Gastrocnemius medialis (tissue), 4 donors: ENCODE data around the gene MADD.

Experiments
- POLR2A ChIP-seq, 2 donors: fragments of 450-650 bp; IDR thresholded peaks; one replicate each; pipeline ENCODE4 v1.6.1; 2017; ENCODE audit warnings: antibody characterized with exemption in 2 of 2, mild to moderate bottlenecking in 2 of 2, moderate library complexity in 2 of 2
- TF ChIP-seq, protein P1 (sequence below), 5 experiments: fragments of 450-650 bp in 3 of 5; fragments of 200-600 bp in 2 of 5; sonication (generic) in 2 of 5; IDR thresholded peaks in 4 of 5; conservative IDR thresholded peaks in 1 of 5; 1 replicate in 4 of 5; 2 replicates in 1 of 5; pipeline ENCODE4 v1.5.1; 2016 to 2019; ENCODE audit warnings: antibody characterized with exemption in 5 of 5, mild to moderate bottlenecking in 3 of 5, moderate library complexity in 3 of 5

DNA sequence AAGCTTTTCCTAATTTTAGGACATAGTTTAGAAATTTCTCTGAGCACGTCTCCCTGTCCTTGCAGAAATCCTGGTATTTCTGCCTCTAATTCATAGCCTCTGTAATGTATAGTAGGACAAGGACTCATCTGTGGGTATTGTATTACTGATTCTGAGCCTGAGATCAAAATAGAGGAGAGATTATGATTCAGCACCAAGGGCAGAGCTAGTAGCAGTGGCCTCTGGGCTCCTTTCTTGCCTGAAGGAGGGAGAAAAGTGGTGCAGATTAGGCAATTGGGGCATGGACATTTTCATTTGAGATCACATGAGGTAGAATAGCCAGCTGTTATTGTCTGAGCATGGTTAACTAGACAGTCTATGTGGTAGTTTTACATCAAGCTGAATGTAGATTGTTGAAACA, 2.8 kb downstream of the MADD start:
- TF ChIP-seq, protein P1, sequence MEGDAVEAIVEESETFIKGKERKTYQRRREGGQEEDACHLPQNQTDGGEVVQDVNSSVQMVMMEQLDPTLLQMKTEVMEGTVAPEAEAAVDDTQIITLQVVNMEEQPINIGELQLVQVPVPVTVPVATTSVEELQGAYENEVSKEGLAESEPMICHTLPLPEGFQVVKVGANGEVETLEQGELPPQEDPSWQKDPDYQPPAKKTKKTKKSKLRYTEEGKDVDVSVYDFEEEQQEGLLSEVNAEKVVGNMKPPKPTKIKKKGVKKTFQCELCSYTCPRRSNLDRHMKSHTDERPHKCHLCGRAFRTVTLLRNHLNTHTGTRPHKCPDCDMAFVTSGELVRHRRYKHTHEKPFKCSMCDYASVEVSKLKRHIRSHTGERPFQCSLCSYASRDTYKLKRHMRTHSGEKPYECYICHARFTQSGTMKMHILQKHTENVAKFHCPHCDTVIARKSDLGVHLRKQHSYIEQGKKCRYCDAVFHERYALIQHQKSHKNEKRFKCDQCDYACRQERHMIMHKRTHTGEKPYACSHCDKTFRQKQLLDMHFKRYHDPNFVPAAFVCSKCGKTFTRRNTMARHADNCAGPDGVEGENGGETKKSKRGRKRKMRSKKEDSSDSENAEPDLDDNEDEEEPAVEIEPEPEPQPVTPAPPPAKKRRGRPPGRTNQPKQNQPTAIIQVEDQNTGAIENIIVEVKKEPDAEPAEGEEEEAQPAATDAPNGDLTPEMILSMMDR (IDR thresholded peaks at IDR 0.05 in 4 of 5, conservative IDR thresholded peaks at IDR 0.05 in 1 of 5), result no peak
- TF ChIP-seq POLR2A (IDR thresholded peaks at IDR 0.05), result no peak
